Stimulated activated CD8-positive, alpha-beta memory T cell treated with anti-CD3 and anti-CD28 coated beads, Interleukin-4, amount 100 ng/mL, for 48 hours (primary cell): ENCODE measurements around the gene CRIP1.

Experiments
- DNase-seq: peaks from one replicate; pipeline ENCODE4 v3.0.0-alpha.2; 2020

The CRIP1 gene

GRCh38 chr14:105495101-105495989, 8.7 kb downstream of the CRIP1 start:
- no peak for DNase-seq

DNA sequence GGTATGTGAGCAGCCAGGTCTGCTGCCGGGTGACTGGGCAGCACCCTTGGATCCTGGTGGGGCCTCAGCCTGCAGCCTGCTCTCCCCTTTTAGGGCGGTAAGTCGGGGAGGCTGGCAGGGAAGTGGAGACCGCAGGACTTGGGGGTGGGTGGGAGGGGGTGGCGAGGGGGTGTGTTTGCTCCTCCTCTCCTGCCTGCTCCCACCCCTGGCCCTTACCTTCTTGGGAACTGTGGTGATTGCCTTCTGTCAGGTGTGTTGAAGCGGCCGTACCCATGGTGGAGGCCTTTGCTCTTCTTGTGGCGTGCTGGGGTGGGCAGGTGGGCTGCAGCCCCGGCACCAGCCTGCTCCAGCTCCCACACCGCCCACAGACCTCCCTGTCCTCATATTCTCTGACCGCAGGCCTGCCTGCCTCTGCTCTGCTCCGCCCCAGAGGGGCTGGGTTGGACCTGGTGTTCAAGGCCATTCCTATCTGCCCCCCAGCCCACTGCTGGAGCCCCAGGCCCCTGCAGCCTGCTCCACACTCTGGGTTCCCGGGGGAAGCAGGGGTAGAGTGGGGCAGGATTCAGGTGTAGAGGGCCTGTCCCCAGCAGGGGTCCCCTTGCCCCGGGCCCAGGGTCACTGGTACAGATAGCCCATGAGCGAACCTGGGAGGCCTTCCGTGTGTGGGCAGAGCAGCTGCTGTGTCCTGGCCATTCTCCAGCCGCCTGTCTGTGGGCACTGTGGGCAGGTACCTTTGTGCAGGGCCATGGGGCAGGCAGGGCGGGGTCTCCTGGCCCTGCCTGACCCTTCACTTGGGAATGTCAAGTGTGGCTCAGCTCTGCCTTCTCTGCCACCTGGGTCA, 9.5 kb downstream of the CRIP1 start:
- DNase-seq = no peak

- no peak for DNase-seq
Observed at GRCh38 chr14:105496831-105497591, 10.3 kb downstream of the CRIP1 start.

- no peak for DNase-seq
Observed at GRCh38 chr14:105497671-105498429, 11.2 kb downstream of the CRIP1 start.

DNA sequence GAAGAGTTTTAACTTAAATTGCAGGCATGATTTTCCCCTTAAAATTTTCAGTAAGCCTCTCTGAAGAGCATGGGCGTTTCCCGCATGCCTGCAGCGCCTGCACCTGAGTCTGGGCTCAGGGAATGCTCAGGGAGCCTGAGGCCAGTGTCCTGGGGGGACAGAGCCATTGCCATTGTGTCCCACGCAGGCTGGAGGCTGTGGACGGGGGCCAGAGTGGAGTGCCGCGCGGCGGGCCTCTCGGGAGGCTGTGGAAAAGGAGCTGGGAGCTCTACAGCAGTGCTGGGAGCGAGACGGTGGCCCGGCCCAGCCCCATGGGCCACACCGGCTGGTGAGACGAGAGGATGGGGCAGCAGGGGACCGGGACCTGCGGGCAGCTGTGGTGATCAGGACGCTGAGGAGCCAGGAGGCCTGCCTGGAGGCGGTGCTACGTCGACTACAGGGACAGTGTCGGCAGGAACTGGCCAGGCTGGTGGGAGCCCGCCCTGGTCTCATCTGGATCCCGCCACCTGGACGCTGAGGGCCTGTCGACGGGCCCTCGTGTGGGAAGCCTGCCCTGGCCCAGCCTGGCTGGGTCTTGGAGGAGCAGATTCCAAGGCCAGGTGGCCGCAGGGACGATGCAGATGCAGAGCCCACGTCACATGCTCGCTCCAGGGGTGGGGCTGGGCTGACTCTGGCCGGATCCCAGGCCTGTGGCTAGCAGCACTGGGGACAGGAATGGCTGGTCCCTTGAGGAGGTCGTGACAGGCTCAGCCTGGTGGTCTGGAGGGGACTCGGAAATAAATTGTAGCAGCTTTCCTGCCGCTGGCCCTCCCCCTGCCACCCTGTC, 12.0 kb downstream of the CRIP1 start:
- no peak for DNase-seq

DNA sequence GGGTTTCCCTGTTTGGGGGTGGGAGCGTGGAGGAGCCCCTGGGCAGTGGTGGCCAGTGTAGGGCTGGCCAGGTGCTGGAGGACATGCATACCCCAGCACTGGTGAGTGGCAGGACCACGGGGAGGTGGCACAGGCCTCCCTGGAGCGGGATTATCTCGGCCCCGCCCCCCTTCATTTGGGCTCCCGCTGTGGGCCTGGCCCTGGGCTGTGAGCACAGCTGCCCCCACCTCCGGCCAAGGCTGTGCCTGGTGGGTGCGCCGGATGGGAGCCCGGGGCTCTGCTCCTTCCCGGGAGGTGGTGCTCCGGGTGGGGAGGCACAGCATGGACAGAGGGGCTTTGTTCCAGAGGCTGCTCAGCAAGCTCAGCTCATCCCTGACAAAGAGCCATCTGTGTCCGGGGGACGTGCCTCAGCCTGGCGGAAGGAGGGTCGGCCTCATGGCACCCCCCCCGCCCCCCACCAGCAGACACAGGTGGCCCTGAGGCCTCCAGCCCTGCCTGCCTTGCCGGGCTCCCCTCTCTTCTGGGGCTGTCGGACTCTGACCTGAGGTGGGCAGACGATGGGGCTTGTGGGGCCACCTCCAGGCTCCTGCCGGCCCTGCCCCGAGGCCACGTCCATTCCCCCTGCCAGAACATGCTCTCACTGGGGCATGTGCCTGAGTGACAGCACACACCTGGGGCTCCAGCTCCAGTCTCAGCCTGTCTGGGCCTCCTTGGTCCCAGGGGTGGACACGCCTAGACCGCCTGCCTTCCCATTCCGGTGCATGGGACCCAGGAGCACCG, 12.8 kb downstream of the CRIP1 start:
- no peak for DNase-seq

DNA sequence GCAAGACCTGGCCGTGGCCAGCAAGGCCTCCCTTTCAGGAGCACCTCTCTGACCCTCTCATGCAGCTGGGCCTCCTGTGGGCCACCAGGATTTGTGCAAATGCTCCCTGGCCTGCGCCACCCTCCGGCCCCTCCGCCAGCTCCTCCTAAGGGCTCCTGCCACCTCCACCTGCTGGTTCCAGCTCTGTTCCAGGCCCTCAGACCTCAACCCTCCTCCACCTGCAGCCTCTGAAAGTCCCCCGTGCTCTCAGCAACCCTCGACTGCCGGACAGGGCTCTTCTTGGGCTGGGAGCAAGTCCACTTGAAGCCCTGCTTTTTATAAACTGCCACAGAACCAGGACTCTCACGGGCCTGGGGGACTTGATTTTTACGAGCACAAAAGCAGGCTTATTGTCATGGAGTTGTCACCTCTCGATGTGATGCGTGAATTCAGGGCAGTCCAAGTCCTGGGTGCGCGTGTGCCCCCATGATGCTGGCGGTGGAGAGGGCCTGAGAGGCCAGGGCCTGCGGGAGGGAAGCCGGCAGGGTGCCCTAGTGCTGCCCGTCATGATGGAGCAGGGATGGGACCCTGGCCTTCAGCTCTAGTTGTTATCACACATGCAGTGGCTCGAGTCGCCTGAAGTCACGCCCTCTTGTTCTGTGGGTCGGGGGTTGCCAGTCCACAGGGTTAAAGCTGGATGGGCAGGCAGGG, 13.5 kb downstream of the CRIP1 start:
- DNase-seq = no peak

GRCh38 chr14:105500726-105501101, 14.0 kb downstream of the CRIP1 start:
- DNase-seq = no peak

- no peak for DNase-seq
Observed at GRCh38 chr14:105501504-105502291, 15.0 kb downstream of the CRIP1 start.

DNA sequence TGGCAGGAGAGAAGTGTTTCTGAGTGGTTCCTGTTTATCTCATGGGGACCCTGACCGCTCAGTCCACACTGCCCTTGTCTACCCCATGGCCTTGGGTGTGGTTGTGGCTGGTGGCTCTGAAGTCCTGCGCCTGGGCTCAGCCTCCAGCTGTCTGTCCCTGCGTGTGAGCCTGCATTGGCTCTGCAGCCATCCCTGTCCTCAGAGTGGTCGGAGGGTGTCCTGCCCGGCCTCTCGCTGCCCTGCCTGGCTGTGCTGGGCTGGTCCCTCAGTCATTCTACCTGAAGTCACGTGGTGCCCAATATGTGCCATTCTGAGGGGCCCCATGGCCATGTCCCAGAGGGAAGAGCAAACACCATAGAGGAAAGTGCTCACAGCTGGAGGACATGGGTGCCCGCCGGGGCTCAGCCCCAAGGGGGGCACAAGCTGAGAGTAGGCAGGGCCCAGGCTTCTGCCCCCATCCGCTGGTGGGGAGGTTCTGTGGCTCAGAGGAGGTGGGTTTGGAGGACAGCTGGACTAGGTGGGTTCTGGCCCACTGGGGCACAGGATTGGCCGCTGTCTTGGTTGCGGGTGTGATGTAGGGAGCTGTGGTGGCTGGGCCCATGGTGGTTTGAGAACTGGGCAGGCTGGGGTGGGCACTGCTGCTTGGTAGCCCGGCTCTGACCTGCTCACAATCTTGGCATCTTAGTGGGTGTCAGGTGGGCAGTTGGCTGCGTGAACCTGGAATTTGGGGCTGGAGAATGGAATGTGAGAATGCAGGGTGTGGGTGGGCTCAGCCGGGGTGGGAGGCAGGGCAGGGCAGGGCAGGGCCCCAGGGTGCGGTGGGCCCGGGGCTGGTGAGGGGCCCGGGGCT, 16.0 kb downstream of the CRIP1 start:
- no peak for DNase-seq

- DNase-seq = no peak
Observed at GRCh38 chr14:105503296-105503640, 16.6 kb downstream of the CRIP1 start.

DNA sequence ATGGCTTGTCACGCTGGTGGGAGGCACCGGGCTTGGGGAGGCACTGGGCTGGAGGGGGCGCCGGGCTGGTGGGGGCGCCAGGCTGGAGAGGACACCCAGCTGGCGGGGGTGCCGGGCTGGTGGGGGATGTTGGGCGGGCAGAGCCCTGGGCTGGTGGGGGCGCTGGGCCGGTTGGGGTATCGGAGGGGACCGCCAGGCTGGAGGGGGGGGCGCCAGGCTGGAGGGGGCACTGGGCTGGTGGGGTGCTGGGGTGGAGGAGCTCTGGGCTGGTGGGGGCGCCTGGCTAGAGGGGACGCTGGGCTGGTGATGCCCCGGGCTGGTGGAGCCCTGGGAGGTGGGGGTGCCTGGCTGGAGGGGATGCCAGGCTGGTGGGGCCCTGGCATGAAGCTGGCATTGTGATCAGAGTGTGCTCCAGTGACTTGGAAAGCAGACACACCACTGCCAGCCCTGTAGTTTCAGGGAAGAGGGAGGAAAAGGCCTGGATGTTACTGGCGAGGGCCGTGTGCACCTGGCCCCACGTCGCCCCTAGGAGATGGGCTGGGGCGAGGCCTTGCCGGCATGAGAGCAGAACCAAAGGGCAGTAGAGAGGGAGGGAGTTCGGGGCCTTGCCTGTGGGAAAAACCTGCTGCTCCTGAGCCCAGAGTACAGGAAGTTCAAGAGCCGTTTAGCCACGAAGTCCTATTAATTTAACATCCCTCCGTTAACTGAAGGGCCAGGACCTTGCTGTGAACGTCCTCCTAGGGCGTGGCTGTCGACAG, 17.4 kb downstream of the CRIP1 start:
- DNase-seq = no peak

- no peak for DNase-seq
Observed at GRCh38 chr14:105505101-105505500, 18.4 kb downstream of the CRIP1 start.

DNA sequence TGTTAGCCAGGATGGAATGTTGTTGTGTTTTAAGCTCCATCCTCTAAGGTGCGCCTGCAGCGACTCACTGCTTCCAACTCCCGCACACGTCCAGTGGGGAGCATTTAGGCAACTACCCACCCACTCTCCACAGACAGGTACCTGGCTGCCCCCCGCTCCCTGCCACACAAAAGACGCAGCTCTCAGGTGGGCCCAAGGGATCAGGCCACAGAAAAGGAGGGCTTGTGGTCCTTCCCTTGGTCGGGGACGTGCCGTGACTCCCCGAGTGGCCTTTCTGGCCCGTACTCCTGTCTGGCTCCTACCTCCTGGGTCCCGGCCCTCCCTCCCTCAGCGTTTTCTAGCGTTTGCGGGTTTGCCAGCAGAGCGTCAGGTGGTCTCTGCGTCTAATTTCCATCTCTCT, 20.6 kb downstream of the CRIP1 start:
- no peak for DNase-seq

- no peak for DNase-seq
Observed at GRCh38 chr14:105508069-105508468, 21.4 kb downstream of the CRIP1 start.

DNA sequence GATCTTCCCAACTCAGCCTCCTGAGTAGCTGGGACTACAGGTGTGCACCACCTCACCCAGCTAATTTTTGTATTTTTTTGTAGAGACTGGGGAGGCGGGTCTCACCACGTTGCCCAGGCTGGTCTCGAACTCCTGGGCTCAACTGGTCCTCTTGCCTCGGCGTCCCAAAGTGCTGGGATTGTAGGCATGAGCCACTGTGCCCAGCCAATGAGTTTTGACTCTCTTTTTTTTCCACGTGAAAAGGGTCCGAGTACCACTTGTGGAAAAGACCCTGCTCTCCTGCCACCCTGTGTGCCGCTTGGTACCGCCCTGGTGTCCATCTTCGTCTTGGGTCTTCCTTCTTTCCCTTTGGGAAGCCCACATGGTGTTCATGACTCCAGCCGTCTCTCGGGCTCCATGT, 21.9 kb downstream of the CRIP1 start:
- DNase-seq = no peak

GRCh38 chr14:105517096-105517495, 30.4 kb downstream of the CRIP1 start:
- DNase-seq = no peak
